Measurements from ENCODE around the gene NCAPD2.

GRCh38 chr12:6573001-6573400 is 79.1 kb downstream of the NCAPD2 start:
- no peak for TF ChIP-seq CTCF (IDR thresholded peaks at IDR 0.05)
- no peak for TF ChIP-seq POLR2A (IDR thresholded peaks at IDR 0.05)
